ENCODE measurements around the gene TTLL9.

Gene TTLL9

GRCh38 chr20:31975874-31976273 lies 105.4 kb downstream of the TTLL9 start:
- DNase-seq (ENCODE audit: low read depth in 1 of 2, low spot score in 1 of 2): no peak

GRCh38 chr20:31977080-31977479 lies 106.6 kb downstream of the TTLL9 start:
- DNase-seq (ENCODE audit: low read depth in 1 of 2, low spot score in 1 of 2): no peak

GRCh38 chr20:31979713-31980426 lies 109.4 kb downstream of the TTLL9 start:
- DNase-seq (ENCODE audit: low read depth in 1 of 2, low spot score in 1 of 2): no peak

GRCh38 chr20:31981784-31982183 lies 111.3 kb downstream of the TTLL9 start:
- DNase-seq (ENCODE audit: low read depth in 1 of 2, low spot score in 1 of 2): no peak

GRCh38 chr20:31984981-31985471 lies 114.6 kb downstream of the TTLL9 start:
- DNase-seq (ENCODE audit: low read depth in 1 of 2, low spot score in 1 of 2): no peak

- DNase-seq (ENCODE audit: low read depth in 1 of 2, low spot score in 1 of 2): no peak
These were observed 117.3 kb downstream of the TTLL9 start for GRCh38 chr20:31987744-31988143.

- DNase-seq (ENCODE audit: low read depth in 1 of 2, low spot score in 1 of 2): no peak
These were observed 118.1 kb downstream of the TTLL9 start for GRCh38 chr20:31988430-31989015.

GRCh38 chr20:31989030-31989645 lies 118.7 kb downstream of the TTLL9 start:
- no peak for DNase-seq (ENCODE audit: low read depth in 1 of 2, low spot score in 1 of 2)

- DNase-seq (ENCODE audit: low read depth in 1 of 2, low spot score in 1 of 2): no peak
These were observed 120.4 kb downstream of the TTLL9 start for GRCh38 chr20:31990641-31991338.

- no peak for DNase-seq (ENCODE audit: low read depth in 1 of 2, low spot score in 1 of 2)
These were observed 120.9 kb downstream of the TTLL9 start for GRCh38 chr20:31991339-31991705.

GRCh38 chr20:31992086-31992485 lies 121.7 kb downstream of the TTLL9 start:
- no peak for DNase-seq (ENCODE audit: low read depth in 1 of 2, low spot score in 1 of 2)

Measured in activated CD4-positive, alpha-beta T cell treated with anti-CD3 and anti-CD28 coated beads, Interleukin-2, amount 50 U/mL, for 24 hours (primary cell).